Uterus (tissue), 4 donors: Measurements from ENCODE around the gene COL27A1. TPM values are rescaled to one million over a fixed set of nuclear protein-coding genes. Genes with fewer than 3 reads are reported as not detected.

Experiments
- DNase-seq, 2 donors: peaks; one replicate each; pipeline ENCODE4 v3.0.0-alpha.2; 2019 to 2020
- H3K27ac ChIP-seq, 2 donors: fragments of 200-600 bp; sonication (generic); 1 replicate in 1 of 2; 2 replicates in 1 of 2; pipeline ENCODE4 v1.5.1; 2016 to 2018
- H3K27me3 ChIP-seq, 2 donors: fragments of 200-600 bp; sonication (generic); one replicate each; pipeline ENCODE4 v1.5.1; 2018 to 2019; ENCODE audit warnings: control low read depth in 1 of 2
- H3K36me3 ChIP-seq, 2 donors: fragments of 200-600 bp; sonication (generic); one replicate each; pipeline ENCODE4 v1.5.1; 2019; ENCODE audit warnings: control low read depth in 1 of 2
- H3K4me1 ChIP-seq, 2 donors: fragments of 200-600 bp; sonication (generic); one replicate each; pipeline ENCODE4 v1.5.1; 2018 to 2019; ENCODE audit warnings: control low read depth in 1 of 2
- H3K4me3 ChIP-seq, 2 donors: fragments of 200-600 bp; sonication (generic); 1 replicate in 1 of 2; 2 replicates in 1 of 2; pipeline ENCODE4 v1.5.1; 2018 to 2019; ENCODE audit warnings: mild to moderate bottlenecking in 1 of 2
- H3K9me3 ChIP-seq, 2 donors: fragments of 200-600 bp; sonication (generic); one replicate each; pipeline ENCODE4 v1.5.1; 2019; ENCODE audit warnings: control low read depth in 1 of 2
- POLR2A ChIP-seq, 2 donors: fragments of 450-650 bp; IDR thresholded peaks; one replicate each; pipeline ENCODE4 v1.6.1; 2016; ENCODE audit warnings: antibody characterized with exemption in 2 of 2, mild to moderate bottlenecking in 1 of 2, moderate library complexity in 1 of 2
- intact Hi-C: fragments of 100-400 bp; cut with DNase I; formaldehyde crosslinking; loops from one replicate; pipeline ENCODE4 v1.15.1; 2023; ENCODE audit warnings: low total_unique reads
- total RNA-seq, 4 donors: library from RNA; depleted of rRNA in 3 of 4; stranded (reverse); fragments of >200 nt in 3 of 4; gene quantifications; one replicate each; pipeline versions ENCODE4 v1.1.0 to v1.2.4, GENCODE V29; 2014 to 2023
- TF ChIP-seq, protein P1 (sequence below), 4 experiments: fragments of 200-600 bp in 2 of 4; fragments of 450-650 bp in 2 of 4; sonication (generic) in 2 of 4; IDR thresholded peaks; one replicate each; pipeline ENCODE4 v1.5.1; 2016 to 2019; ENCODE audit warnings: antibody characterized with exemption in 4 of 4, mild to moderate bottlenecking in 2 of 4, moderate library complexity in 1 of 4
- donor health status: DM: yes; HTN: yes; CAD: no.

Gene COL27A1
- total RNA-seq, 4 donors from 2014 or later: 7.9 to 52.9 (median 43.3) TPM

DNA sequence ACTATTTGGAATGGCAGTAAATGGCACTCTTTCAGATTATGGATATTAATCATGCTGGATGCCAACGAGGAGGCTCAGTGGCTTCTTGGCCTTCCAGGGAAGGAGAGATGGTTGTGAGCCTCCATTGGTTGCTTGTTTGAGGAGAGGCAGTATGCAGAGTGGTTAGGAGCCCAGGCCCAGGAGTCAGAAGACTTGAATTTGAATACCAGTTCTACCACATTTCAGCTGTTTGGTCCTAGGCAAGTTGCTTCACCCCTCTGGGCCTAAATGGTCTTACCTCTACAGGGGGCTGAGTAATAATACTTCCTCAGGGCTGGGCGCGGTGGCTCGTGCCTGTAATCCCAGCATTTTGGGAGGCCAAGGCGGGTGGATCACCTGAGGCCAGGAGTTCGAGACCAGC is 52.5 kb downstream of the COL27A1 start:
- Histone ChIP-seq H3K9me3 (no peaks in the 10 kb centered on the region), H3K4me3 (no peak overlapping the region), H3K4me1 (no peaks in the 10 kb centered on the region), H3K36me3 (no peaks in the 10 kb centered on the region), H3K27me3 (no peaks in the 10 kb centered on the region), H3K27ac (peak overlapping the region in 1 of 2 donors; percentile 37)
- TF ChIP-seq POLR2A (IDR thresholded peaks at IDR 0.05): no peak
- TF ChIP-seq, protein P1, sequence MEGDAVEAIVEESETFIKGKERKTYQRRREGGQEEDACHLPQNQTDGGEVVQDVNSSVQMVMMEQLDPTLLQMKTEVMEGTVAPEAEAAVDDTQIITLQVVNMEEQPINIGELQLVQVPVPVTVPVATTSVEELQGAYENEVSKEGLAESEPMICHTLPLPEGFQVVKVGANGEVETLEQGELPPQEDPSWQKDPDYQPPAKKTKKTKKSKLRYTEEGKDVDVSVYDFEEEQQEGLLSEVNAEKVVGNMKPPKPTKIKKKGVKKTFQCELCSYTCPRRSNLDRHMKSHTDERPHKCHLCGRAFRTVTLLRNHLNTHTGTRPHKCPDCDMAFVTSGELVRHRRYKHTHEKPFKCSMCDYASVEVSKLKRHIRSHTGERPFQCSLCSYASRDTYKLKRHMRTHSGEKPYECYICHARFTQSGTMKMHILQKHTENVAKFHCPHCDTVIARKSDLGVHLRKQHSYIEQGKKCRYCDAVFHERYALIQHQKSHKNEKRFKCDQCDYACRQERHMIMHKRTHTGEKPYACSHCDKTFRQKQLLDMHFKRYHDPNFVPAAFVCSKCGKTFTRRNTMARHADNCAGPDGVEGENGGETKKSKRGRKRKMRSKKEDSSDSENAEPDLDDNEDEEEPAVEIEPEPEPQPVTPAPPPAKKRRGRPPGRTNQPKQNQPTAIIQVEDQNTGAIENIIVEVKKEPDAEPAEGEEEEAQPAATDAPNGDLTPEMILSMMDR (IDR thresholded peaks at IDR 0.05): no peak
- intact Hi-C loops: no loop called here
- no peak for DNase-seq

DNA sequence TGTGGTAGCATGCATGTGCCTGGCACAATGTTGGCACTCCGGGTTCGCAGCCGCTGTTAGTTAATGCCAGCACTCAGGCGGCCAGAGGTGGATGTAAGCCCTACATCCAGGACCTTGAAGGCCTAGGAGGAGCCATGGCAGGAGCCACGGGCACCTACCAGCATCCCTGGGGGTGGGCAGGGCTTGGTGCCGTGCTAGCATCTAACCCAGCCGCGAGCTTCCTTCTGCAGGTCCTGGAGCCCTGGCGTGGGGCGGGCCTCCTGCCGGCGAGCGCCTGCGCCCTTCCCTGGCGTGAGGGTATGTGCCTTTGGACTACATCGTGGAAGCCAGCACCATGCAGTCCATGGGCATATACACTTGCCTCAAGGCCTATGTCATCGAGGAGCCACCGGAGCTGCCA is 53.8 kb downstream of the COL27A1 start:
- intact Hi-C loops: no loop called here
- Histone ChIP-seq H3K4me3 (no peak overlapping the region), H3K36me3 (no peaks in the 10 kb centered on the region), H3K9me3 (no peaks in the 10 kb centered on the region), H3K27me3 (no peaks in the 10 kb centered on the region), H3K4me1 (no peaks in the 10 kb centered on the region), H3K27ac (no peak overlapping the region)
- no peak for DNase-seq
- TF ChIP-seq, protein P1 (IDR thresholded peaks at IDR 0.05): no peak
- TF ChIP-seq POLR2A (IDR thresholded peaks at IDR 0.05): no peak

DNA sequence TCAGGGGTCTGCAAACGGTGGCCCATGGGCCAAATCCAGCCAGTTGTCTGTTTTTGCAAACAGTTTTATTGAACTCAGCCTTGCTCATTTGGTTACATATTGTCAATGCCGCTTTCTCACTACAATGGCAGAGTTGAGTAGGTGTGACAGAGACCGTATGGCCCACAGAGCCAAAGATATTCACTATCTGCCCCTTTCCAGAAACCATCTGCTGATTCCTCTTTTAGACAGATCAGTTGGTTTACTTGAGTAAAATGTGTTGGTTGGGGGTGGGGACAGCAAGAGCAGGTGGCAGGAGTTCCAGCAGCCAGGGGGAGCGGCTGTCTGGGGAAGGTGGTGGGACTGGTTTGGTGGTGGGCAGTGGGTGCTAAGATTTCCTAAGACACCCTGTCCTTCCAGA is 54.8 kb downstream of the COL27A1 start:
- TF ChIP-seq, protein P1 (IDR thresholded peaks at IDR 0.05): no peak
- no peak for TF ChIP-seq POLR2A (IDR thresholded peaks at IDR 0.05)
- H3K9me3 ChIP-seq: no peaks in the 10 kb centered on the region
- DNase-seq: no peak
- no peak overlapping the region for H3K27ac ChIP-seq
- H3K4me1 ChIP-seq: no peaks in the 10 kb centered on the region
- no peak overlapping the region for H3K4me3 ChIP-seq
- H3K36me3 ChIP-seq: no peaks in the 10 kb centered on the region
- H3K27me3 ChIP-seq: no peaks in the 10 kb centered on the region
- intact Hi-C loops: no loop called here

DNA sequence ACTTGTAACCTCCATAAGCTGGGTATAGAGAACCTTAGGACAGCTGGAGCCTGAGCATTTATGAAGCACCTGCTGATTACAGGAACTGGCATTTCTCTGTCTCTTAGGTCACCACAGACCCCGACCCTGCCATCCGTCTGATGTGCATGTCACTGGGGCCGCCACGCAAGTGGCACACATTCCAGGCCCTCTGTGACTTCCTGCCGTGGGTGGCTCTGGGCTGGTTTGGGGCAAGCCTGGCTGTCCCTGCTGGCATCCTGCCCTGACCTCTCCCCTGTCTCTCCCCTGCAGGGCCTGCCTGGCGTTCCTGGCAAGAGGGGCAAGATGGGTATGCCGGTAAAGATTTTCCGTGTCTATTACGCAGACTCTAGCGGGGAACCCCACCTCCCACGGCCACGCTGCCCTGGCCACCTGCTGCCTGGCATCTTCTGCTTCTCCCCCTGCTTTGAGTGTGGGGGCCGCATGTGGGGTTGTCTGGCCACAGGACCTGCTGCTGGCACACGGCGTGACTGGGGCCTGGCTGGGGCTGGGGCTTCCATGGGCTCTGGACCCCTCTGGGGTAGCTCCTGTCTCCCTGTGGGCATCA is 55.4 kb downstream of the COL27A1 start:
- Histone ChIP-seq H3K36me3 (no peaks in the 10 kb centered on the region), H3K27me3 (no peaks in the 10 kb centered on the region)

DNA sequence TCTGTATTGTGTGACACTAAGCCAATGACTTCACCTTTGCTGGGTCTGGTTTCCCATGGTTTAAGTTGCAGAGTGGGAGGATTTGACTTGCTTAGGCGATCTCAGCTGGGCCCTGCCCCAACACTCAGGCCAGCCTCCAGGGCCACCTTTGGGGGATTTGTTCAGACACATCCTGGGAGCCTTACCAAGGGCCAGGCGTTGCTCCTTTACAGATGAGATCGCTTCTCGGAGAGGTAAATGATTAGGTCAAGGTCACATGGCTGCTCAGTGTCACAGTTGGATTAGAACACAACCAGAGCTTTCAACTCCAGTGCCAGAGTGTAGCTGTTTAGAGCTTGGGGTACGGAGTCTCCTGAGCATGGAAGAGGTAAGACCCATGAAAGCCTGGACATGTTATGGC is 57.5 kb downstream of the COL27A1 start:
- Histone ChIP-seq H3K27me3 (no peaks in the 10 kb centered on the region), H3K27ac (no peak overlapping the region), H3K36me3 (no peaks in the 10 kb centered on the region), H3K4me3 (no peak overlapping the region), H3K9me3 (no peaks in the 10 kb centered on the region), H3K4me1 (peaks cover 8 to 9% of the 10 kb centered on the region in 2 donors)
- TF ChIP-seq, protein P1 (IDR thresholded peaks at IDR 0.05): no peak
- no peak for TF ChIP-seq POLR2A (IDR thresholded peaks at IDR 0.05)
- intact Hi-C loops: no loop called here
- DNase-seq: no peak

More for the DNA sequence above, 55.4 kb downstream of the COL27A1 start:
- Histone ChIP-seq H3K4me1 (peaks cover 3% of the 10 kb centered on the region in 2 donors), H3K4me3 (no peak overlapping the region), H3K9me3 (no peaks in the 10 kb centered on the region), H3K27ac (no peak overlapping the region)
- TF ChIP-seq, protein P1 (IDR thresholded peaks at IDR 0.05): no peak
- no peak for TF ChIP-seq POLR2A (IDR thresholded peaks at IDR 0.05)
- intact Hi-C loops: no loop called here
- no peak for DNase-seq
